Measurements from ENCODE around the gene CPEB1. TPM values are rescaled to one million over a fixed set of nuclear protein-coding genes. Genes with fewer than 3 reads are reported as not detected.
"Not testable (repeated sequence)": the region's sequence is repeated elsewhere in the genome, so short reads cannot be mapped to it uniquely, and the experiment has no call there.

The CPEB1 gene
- total RNA-seq, 1 experiment from 2014 or later: 1.0 TPM

GRCh38 chr15:82507693-82508092 lies 139.5 kb downstream of the CPEB1 start:
- not testable (repeated sequence) for H3K27ac ChIP-seq (ENCODE audit: insufficient read length, low read depth, low read length); H3K23me2 ChIP-seq (ENCODE audit: insufficient read length, low read depth, low read length, poor library complexity, severe bottlenecking)

GRCh38 chr15:82507087-82507486 lies 140.1 kb downstream of the CPEB1 start:
- H3K36me3 Mint-ChIP-seq (ENCODE audit: insufficient read depth in 1 of 3, low read depth in 3 of 3): not testable (repeated sequence)

More at GRCh38 chr15:82507693-82508092, 139.5 kb downstream of the CPEB1 start:
- not testable (repeated sequence) for H2BK12ac ChIP-seq (ENCODE audit: insufficient read length, low read depth, low read length); H3K27me3 Mint-ChIP-seq (ENCODE audit: low read depth); H3K9ac ChIP-seq (ENCODE audit: extremely low read depth, insufficient read length, low read length); H3K36me3 Mint-ChIP-seq (ENCODE audit: insufficient read depth in 1 of 3, low read depth in 3 of 3); H3K79me2 ChIP-seq (ENCODE audit: insufficient read depth, low read length); H2BK15ac ChIP-seq (ENCODE audit: low read depth, low read length); H3K14ac ChIP-seq (ENCODE audit: insufficient read depth, low read length); H3K9me3 Mint-ChIP-seq; H3K23ac ChIP-seq (ENCODE audit: insufficient read length, low read depth, low read length); H2BK120ac ChIP-seq (ENCODE audit: low read depth, low read length, poor library complexity, severe bottlenecking); H4K8ac ChIP-seq (replicated peaks; ENCODE audit: insufficient read length, low read depth, low read length); H3K79me1 ChIP-seq (ENCODE audit: insufficient read depth, low read depth, low read length, poor library complexity, severe bottlenecking); H4K5ac ChIP-seq (ENCODE audit: insufficient read length, low read depth, low read length); H3K4ac ChIP-seq (ENCODE audit: low read depth, low read length); H3T11ph ChIP-seq (ENCODE audit: low read length); H4K91ac ChIP-seq (ENCODE audit: insufficient read length, low read depth, low read length); H3K56ac ChIP-seq (ENCODE audit: insufficient read length, low read depth, low read length); H3K4me1 Mint-ChIP-seq; H2AK5ac ChIP-seq (ENCODE audit: insufficient read length, low read length); H3K4me2 ChIP-seq (ENCODE audit: insufficient read depth, insufficient read length, low read length); H3K9me3 ChIP-seq (ENCODE audit: control insufficient read depth, low read depth, low read length); H4K20me1 ChIP-seq (ENCODE audit: control insufficient read depth, insufficient read depth, insufficient read length); H3K27me3 ChIP-seq (ENCODE audit: insufficient read depth, low read length); H3K18ac ChIP-seq (ENCODE audit: insufficient read length, low read depth, low read length); H2BK5ac ChIP-seq (ENCODE audit: insufficient read length, low read length); H3K4me1 ChIP-seq (ENCODE audit: insufficient read depth, low read length); H2AFZ ChIP-seq (ENCODE audit: low read length); DNase-seq; H2BK20ac ChIP-seq (ENCODE audit: low read depth, low read length, poor library complexity, severe bottlenecking); H3K27ac Mint-ChIP-seq; H3K4me3 Mint-ChIP-seq
- WGBS (ENCODE audit: extremely low coverage, insufficient read length, low lambda C conversion rate): no CpG with 5 or more reads among the region's 4 CpGs

More at GRCh38 chr15:82507087-82507486, 140.1 kb downstream of the CPEB1 start:
- not testable (repeated sequence) for H2AK5ac ChIP-seq (ENCODE audit: insufficient read length, low read length); H3K79me1 ChIP-seq (ENCODE audit: insufficient read depth, low read depth, low read length, poor library complexity, severe bottlenecking); H3K4me1 Mint-ChIP-seq; H3K4me3 Mint-ChIP-seq; H3K27ac ChIP-seq (ENCODE audit: insufficient read length, low read depth, low read length); H3T11ph ChIP-seq (ENCODE audit: low read length); H2BK120ac ChIP-seq (ENCODE audit: low read depth, low read length, poor library complexity, severe bottlenecking); H4K8ac ChIP-seq (replicated peaks; ENCODE audit: insufficient read length, low read depth, low read length); H4K5ac ChIP-seq (ENCODE audit: insufficient read length, low read depth, low read length); H3K4me2 ChIP-seq (ENCODE audit: insufficient read depth, insufficient read length, low read length); H3K23me2 ChIP-seq (ENCODE audit: insufficient read length, low read depth, low read length, poor library complexity, severe bottlenecking); H3K9me3 Mint-ChIP-seq; H2BK15ac ChIP-seq (ENCODE audit: low read depth, low read length); H3K4me1 ChIP-seq (ENCODE audit: insufficient read depth, low read length); H3K18ac ChIP-seq (ENCODE audit: insufficient read length, low read depth, low read length); H2BK12ac ChIP-seq (ENCODE audit: insufficient read length, low read depth, low read length); H3K27me3 Mint-ChIP-seq (ENCODE audit: low read depth); H2BK5ac ChIP-seq (ENCODE audit: insufficient read length, low read length); H4K91ac ChIP-seq (ENCODE audit: insufficient read length, low read depth, low read length); H3K9me3 ChIP-seq (ENCODE audit: control insufficient read depth, low read depth, low read length); H3K56ac ChIP-seq (ENCODE audit: insufficient read length, low read depth, low read length); H3K14ac ChIP-seq (ENCODE audit: insufficient read depth, low read length); H3K27me3 ChIP-seq (ENCODE audit: insufficient read depth, low read length); H3K9ac ChIP-seq (ENCODE audit: extremely low read depth, insufficient read length, low read length); H2BK20ac ChIP-seq (ENCODE audit: low read depth, low read length, poor library complexity, severe bottlenecking); H2AFZ ChIP-seq (ENCODE audit: low read length); H4K20me1 ChIP-seq (ENCODE audit: control insufficient read depth, insufficient read depth, insufficient read length); DNase-seq; H3K27ac Mint-ChIP-seq; H3K79me2 ChIP-seq (ENCODE audit: insufficient read depth, low read length); H3K4ac ChIP-seq (ENCODE audit: low read depth, low read length); H3K23ac ChIP-seq (ENCODE audit: insufficient read length, low read depth, low read length)
- WGBS (ENCODE audit: extremely low coverage, insufficient read length, low lambda C conversion rate): no CpG with 5 or more reads among the region's 1 CpG

Measured in H9 (cell line).